ENCODE results near the gene PSMD2. TPM values are rescaled to one million over a fixed set of nuclear protein-coding genes. Genes with fewer than 3 reads are reported as not detected.
A peak's percentile ranks its signal among the peaks of the same experiment; 100 is the strongest.

Gene PSMD2
- total RNA-seq, 1 experiment from 2014 or later: 285 TPM

- no peak overlapping the region for H3K27ac Mint-ChIP-seq (ENCODE audit: unreplicated experiment)
- POLR2A ChIA-PET: interaction anchor here (0.6 kb wide), 1 partner anchor 147 kb away, joined by 9 read pairs; no protein-coding TSS in a partner anchor
- intact Hi-C loops (cut with micrococcal nuclease; ENCODE audit: unreplicated experiment): no loop called here
Observed at GRCh38 chr3:184260724-184261269, 38.2 kb upstream of the PSMD2 start.

GRCh38 chr3:184261270-184261853 is 37.7 kb upstream of the PSMD2 start, which contains the start of gene CAMK2N2:
CAMK2N2 (minus strand) TSS chr3:184261553; CDS start chr3:184261285, 268 bp downstream.
- H3K27me3 ChIP-seq (replicated peaks; ENCODE audit: control insufficient read depth, insufficient read depth, low read length): peaks cover 4% of the 10 kb centered on the region
- H3K4me1 ChIP-seq: peaks cover 9% of the 10 kb centered on the region; the same call in 1 of the 2 replicates
- H3K27ac Mint-ChIP-seq (ENCODE audit: unreplicated experiment): no peak within 1 kb of the TSS
- peak within 1 kb of the TSS; percentile 83 for H3K4me3 Mint-ChIP-seq (ENCODE audit: unreplicated experiment)
- H3K4me1 Mint-ChIP-seq (ENCODE audit: low read depth, unreplicated experiment): peaks cover 8% of the 10 kb centered on the region
- peak within 1 kb of the TSS; percentile 50 for H3K4me3 ChIP-seq (ENCODE audit: low read depth, low read length)
- no peaks in the 10 kb centered on the region for H3K9me3 Mint-ChIP-seq (ENCODE audit: unreplicated experiment)
- no TSS peak for BruUV-seq (replicated peaks)
- no peaks in the 10 kb centered on the region for H3K9me3 ChIP-seq
- peaks cover 23% of the 10 kb centered on the region for H3K36me3 Mint-ChIP-seq (ENCODE audit: insufficient read depth, unreplicated experiment)
- H3K36me3 ChIP-seq (ENCODE audit: control insufficient read depth, insufficient read depth, low read length): no peaks in the 10 kb centered on the region
- TF ChIP-seq CTCF (IDR thresholded peaks at IDR 0.05; ENCODE audit: insufficient read depth in 1 of 2, low read depth in 1 of 2, low read length in 1 of 2, severe bottlenecking in 1 of 2, unreplicated experiment in 1 of 2): no peak
- DNase-seq: peak; percentile 82 to 86
- ChIA-PET CTCF (interaction anchor here (0.6 kb wide), 1 partner anchor 205 kb away, joined by 4 read pairs; no protein-coding TSS in a partner anchor), POLR2A (no interaction called here)
- intact Hi-C loops (cut with micrococcal nuclease; ENCODE audit: unreplicated experiment): no loop called here
- H3K27me3 Mint-ChIP-seq (ENCODE audit: insufficient read depth, unreplicated experiment): peaks cover 18% of the 10 kb centered on the region

More at GRCh38 chr3:184260724-184261269, 38.2 kb upstream of the PSMD2 start:
- CTCF ChIA-PET: interaction anchor here (0.6 kb wide), 1 partner anchor 206 kb away, joined by 4 read pairs; no protein-coding TSS in a partner anchor
- no peaks in the 10 kb centered on the region for H3K9me3 ChIP-seq
- no peaks in the 10 kb centered on the region for H3K9me3 Mint-ChIP-seq (ENCODE audit: unreplicated experiment)
- no TSS peak for BruUV-seq (replicated peaks)
- peaks cover 9% of the 10 kb centered on the region; the same call in 1 of the 2 replicates for H3K4me1 ChIP-seq
- peaks cover 18% of the 10 kb centered on the region for H3K27me3 Mint-ChIP-seq (ENCODE audit: insufficient read depth, unreplicated experiment)
- peak overlapping the region; percentile 50 for H3K4me3 ChIP-seq (ENCODE audit: low read depth, low read length)
- no peak for DNase-seq
- TF ChIP-seq CTCF (IDR thresholded peaks at IDR 0.05; ENCODE audit: insufficient read depth in 1 of 2, low read depth in 1 of 2, low read length in 1 of 2, severe bottlenecking in 1 of 2, unreplicated experiment in 1 of 2): no peak
- peaks cover 8% of the 10 kb centered on the region for H3K4me1 Mint-ChIP-seq (ENCODE audit: low read depth, unreplicated experiment)
- peaks cover 23% of the 10 kb centered on the region for H3K36me3 Mint-ChIP-seq (ENCODE audit: insufficient read depth, unreplicated experiment)
- peaks cover 4% of the 10 kb centered on the region for H3K27me3 ChIP-seq (replicated peaks; ENCODE audit: control insufficient read depth, insufficient read depth, low read length)
- H3K4me3 Mint-ChIP-seq (ENCODE audit: unreplicated experiment): peak overlapping the region; percentile 83
- H3K36me3 ChIP-seq (ENCODE audit: control insufficient read depth, insufficient read depth, low read length): no peaks in the 10 kb centered on the region

GRCh38 chr3:184261854-184262763 is 36.9 kb upstream of the PSMD2 start:
- POLR2A ChIA-PET: no interaction called here
- H3K27me3 Mint-ChIP-seq (ENCODE audit: insufficient read depth, unreplicated experiment): peaks cover 18% of the 10 kb centered on the region
- no TSS peak for BruUV-seq (replicated peaks)
- DNase-seq: peak; percentile 46 to 47
- H3K36me3 Mint-ChIP-seq (ENCODE audit: insufficient read depth, unreplicated experiment): peaks cover 23% of the 10 kb centered on the region
- H3K27me3 ChIP-seq (replicated peaks; ENCODE audit: control insufficient read depth, insufficient read depth, low read length): peaks cover 4% of the 10 kb centered on the region
- no peaks in the 10 kb centered on the region for H3K9me3 ChIP-seq
- peaks cover 9% of the 10 kb centered on the region; the same call in 1 of the 2 replicates for H3K4me1 ChIP-seq
- no peaks in the 10 kb centered on the region for H3K36me3 ChIP-seq (ENCODE audit: control insufficient read depth, insufficient read depth, low read length)
- peaks cover 8% of the 10 kb centered on the region for H3K4me1 Mint-ChIP-seq (ENCODE audit: low read depth, unreplicated experiment)
- intact Hi-C loops (cut with micrococcal nuclease; ENCODE audit: unreplicated experiment): loop anchor here (1.0 kb wide), 1 partner anchor 12 kb away; no protein-coding TSS in a partner anchor
- CTCF ChIA-PET: no interaction called here
- peak overlapping the region; percentile 83 for H3K4me3 Mint-ChIP-seq (ENCODE audit: unreplicated experiment)
- TF ChIP-seq CTCF (IDR thresholded peaks at IDR 0.05; ENCODE audit: insufficient read depth in 1 of 2, low read depth in 1 of 2, low read length in 1 of 2, severe bottlenecking in 1 of 2, unreplicated experiment in 1 of 2): no peak
- H3K27ac Mint-ChIP-seq (ENCODE audit: unreplicated experiment): no peak overlapping the region
- H3K9me3 Mint-ChIP-seq (ENCODE audit: unreplicated experiment): no peaks in the 10 kb centered on the region
- H3K4me3 ChIP-seq (ENCODE audit: low read depth, low read length): peak overlapping the region; percentile 50
